ENCODE measurements around the gene P2RX6. TPM values are rescaled to one million over a fixed set of nuclear protein-coding genes. Genes with fewer than 3 reads are reported as not detected.

Gene P2RX6
- total and polyA plus RNA-seq, 4 donors = 0.05 to 0.59 (median 0.33) TPM

- Histone ChIP-seq H3K4me1 (ENCODE audit: control insufficient read depth in 4 of 4, insufficient read depth in 4 of 4, low read length in 3 of 4) (no peaks in the 10 kb centered on the region), H3K4me3 (ENCODE audit: low read depth in 1 of 3, low read length in 3 of 3) (no peak overlapping the region), H3K36me3 (ENCODE audit: control insufficient read depth in 4 of 4, insufficient read depth in 3 of 4, low read depth in 1 of 4, low read length in 3 of 4) (no peaks in the 10 kb centered on the region), H3K9ac (ENCODE audit: low read depth in 1 of 2, low read length in 2 of 2) (no peak overlapping the region), H3K9me3 (ENCODE audit: control insufficient read depth in 4 of 4, low read length in 3 of 4) (no peaks in the 10 kb centered on the region), H3K27me3 (ENCODE audit: control insufficient read depth in 4 of 4, insufficient read depth in 4 of 4, low read length in 3 of 4) (no peaks in the 10 kb centered on the region), H3K27ac (ENCODE audit: low read depth in 1 of 2, low read length in 2 of 2) (no peak overlapping the region)
- 95% methylated on average over 5 of the region's 5 CpGs for WGBS
- TF ChIP-seq HNF4A (conservative IDR thresholded peaks at IDR 0.05) = no peak
- no peak for TF ChIP-seq NR2F2 (IDR thresholded peaks at IDR 0.05)
- TF ChIP-seq, protein P1, sequence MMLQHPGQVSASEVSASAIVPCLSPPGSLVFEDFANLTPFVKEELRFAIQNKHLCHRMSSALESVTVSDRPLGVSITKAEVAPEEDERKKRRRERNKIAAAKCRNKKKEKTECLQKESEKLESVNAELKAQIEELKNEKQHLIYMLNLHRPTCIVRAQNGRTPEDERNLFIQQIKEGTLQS (IDR thresholded peaks at IDR 0.05) = no peak
- no peak for TF ChIP-seq TAF1 (conservative IDR thresholded peaks at IDR 0.05)
- no peak for TF ChIP-seq HNF4G (IDR thresholded peaks at IDR 0.05)
- no peak for TF ChIP-seq SP1 (IDR thresholded peaks at IDR 0.05)
- TF ChIP-seq JUND (IDR thresholded peaks at IDR 0.05) = no peak
- TF ChIP-seq, protein P2, sequence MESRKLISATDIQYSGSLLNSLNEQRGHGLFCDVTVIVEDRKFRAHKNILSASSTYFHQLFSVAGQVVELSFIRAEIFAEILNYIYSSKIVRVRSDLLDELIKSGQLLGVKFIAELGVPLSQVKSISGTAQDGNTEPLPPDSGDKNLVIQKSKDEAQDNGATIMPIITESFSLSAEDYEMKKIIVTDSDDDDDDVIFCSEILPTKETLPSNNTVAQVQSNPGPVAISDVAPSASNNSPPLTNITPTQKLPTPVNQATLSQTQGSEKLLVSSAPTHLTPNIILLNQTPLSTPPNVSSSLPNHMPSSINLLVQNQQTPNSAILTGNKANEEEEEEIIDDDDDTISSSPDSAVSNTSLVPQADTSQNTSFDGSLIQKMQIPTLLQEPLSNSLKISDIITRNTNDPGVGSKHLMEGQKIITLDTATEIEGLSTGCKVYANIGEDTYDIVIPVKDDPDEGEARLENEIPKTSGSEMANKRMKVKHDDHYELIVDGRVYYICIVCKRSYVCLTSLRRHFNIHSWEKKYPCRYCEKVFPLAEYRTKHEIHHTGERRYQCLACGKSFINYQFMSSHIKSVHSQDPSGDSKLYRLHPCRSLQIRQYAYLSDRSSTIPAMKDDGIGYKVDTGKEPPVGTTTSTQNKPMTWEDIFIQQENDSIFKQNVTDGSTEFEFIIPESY (IDR thresholded peaks at IDR 0.05) = no peak
- TF ChIP-seq FOXA1 (IDR thresholded peaks at IDR 0.05) = no peak
- TF ChIP-seq EGR1 (IDR thresholded peaks at IDR 0.05; ENCODE audit: low read depth in 2 of 2) = no peak
- TF ChIP-seq YY1 (IDR thresholded peaks at IDR 0.05) = no peak
- TF ChIP-seq RAD21 (IDR thresholded peaks at IDR 0.05) = no peak
- TF ChIP-seq CTCF (IDR thresholded peaks at IDR 0.05; ENCODE audit: low read depth, low read length, missing input control) = no peak
- TF ChIP-seq GABPA (IDR thresholded peaks at IDR 0.05 in 1 of 2, conservative IDR thresholded peaks at IDR 0.05 in 1 of 2) = no peak
- TF ChIP-seq, protein P3, sequence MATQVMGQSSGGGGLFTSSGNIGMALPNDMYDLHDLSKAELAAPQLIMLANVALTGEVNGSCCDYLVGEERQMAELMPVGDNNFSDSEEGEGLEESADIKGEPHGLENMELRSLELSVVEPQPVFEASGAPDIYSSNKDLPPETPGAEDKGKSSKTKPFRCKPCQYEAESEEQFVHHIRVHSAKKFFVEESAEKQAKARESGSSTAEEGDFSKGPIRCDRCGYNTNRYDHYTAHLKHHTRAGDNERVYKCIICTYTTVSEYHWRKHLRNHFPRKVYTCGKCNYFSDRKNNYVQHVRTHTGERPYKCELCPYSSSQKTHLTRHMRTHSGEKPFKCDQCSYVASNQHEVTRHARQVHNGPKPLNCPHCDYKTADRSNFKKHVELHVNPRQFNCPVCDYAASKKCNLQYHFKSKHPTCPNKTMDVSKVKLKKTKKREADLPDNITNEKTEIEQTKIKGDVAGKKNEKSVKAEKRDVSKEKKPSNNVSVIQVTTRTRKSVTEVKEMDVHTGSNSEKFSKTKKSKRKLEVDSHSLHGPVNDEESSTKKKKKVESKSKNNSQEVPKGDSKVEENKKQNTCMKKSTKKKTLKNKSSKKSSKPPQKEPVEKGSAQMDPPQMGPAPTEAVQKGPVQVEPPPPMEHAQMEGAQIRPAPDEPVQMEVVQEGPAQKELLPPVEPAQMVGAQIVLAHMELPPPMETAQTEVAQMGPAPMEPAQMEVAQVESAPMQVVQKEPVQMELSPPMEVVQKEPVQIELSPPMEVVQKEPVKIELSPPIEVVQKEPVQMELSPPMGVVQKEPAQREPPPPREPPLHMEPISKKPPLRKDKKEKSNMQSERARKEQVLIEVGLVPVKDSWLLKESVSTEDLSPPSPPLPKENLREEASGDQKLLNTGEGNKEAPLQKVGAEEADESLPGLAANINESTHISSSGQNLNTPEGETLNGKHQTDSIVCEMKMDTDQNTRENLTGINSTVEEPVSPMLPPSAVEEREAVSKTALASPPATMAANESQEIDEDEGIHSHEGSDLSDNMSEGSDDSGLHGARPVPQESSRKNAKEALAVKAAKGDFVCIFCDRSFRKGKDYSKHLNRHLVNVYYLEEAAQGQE (IDR thresholded peaks at IDR 0.05) = no peak
- no peak for DNase-seq (ENCODE audit: low spot score)
Measured at GRCh38 chr22:21073482-21073881, 58.5 kb downstream of the P2RX6 start.

- Histone ChIP-seq H3K27me3 (ENCODE audit: control insufficient read depth in 4 of 4, insufficient read depth in 4 of 4, low read length in 3 of 4) (no peaks in the 10 kb centered on the region), H3K4me1 (ENCODE audit: control insufficient read depth in 4 of 4, insufficient read depth in 4 of 4, low read length in 3 of 4) (no peaks in the 10 kb centered on the region), H3K9me3 (ENCODE audit: control insufficient read depth in 4 of 4, low read length in 3 of 4) (no peaks in the 10 kb centered on the region), H3K27ac (ENCODE audit: low read depth in 1 of 2, low read length in 2 of 2) (no peak overlapping the region), H3K4me3 (ENCODE audit: low read depth in 1 of 3, low read length in 3 of 3) (no peak overlapping the region), H3K36me3 (ENCODE audit: control insufficient read depth in 4 of 4, insufficient read depth in 3 of 4, low read depth in 1 of 4, low read length in 3 of 4) (no peaks in the 10 kb centered on the region), H3K9ac (ENCODE audit: low read depth in 1 of 2, low read length in 2 of 2) (no peak overlapping the region)
- DNase-seq (ENCODE audit: low spot score) = no peak
- 72% methylated on average over 7 of the region's 7 CpGs for WGBS
- TF ChIP-seq TAF1 (conservative IDR thresholded peaks at IDR 0.05) = no peak
- TF ChIP-seq RAD21 (IDR thresholded peaks at IDR 0.05) = no peak
Measured at GRCh38 chr22:21074102-21074715, 59.2 kb downstream of the P2RX6 start.
